Pancreas (tissue), 10 donors: ENCODE results near the gene GRID1. TPM values are rescaled to one million over a fixed set of nuclear protein-coding genes. Genes with fewer than 3 reads are reported as not detected.

Experiments used
- ATAC-seq, 4 donors: fragments of 200-7000 bp; cut with Tn5 transposase; one replicate each; pipeline versions ENCODE4 v1.8.0 to v1.9.1; 2020; ENCODE audit warnings: mild to moderate bottlenecking in 4 of 4, moderate library complexity in 4 of 4
- DNase-seq, 6 donors: peaks; one replicate each; pipeline ENCODE4 v3.0.0-alpha.2; 2020
- FAIRE-seq: peaks from 2 replicates; lab custom pipeline; 2012; peaks lifted over from hg19 to GRCh38; lab: Jason Lieb, UNC
- H3K27ac ChIP-seq, 4 donors: fragments of 200-600 bp; sonication (generic); 1 replicate in 3 of 4; 2 replicates in 1 of 4; pipeline versions ENCODE4 v1.5.0 to v1.8.0; 2020
- H3K27me3 ChIP-seq, 4 donors: fragments of 200-600 bp; one replicate each; pipeline ENCODE4 v1.8.0; 2021
- H3K36me3 ChIP-seq, 3 donors: fragments of 200-600 bp; sonication (generic) in 1 of 3; one replicate each; pipeline versions ENCODE4 v1.5.0 to v1.8.0; 2020 to 2021
- H3K4me1 ChIP-seq, 3 donors: fragments of 200-600 bp; one replicate each; pipeline ENCODE4 v1.8.0; 2021
- H3K4me3 ChIP-seq, 4 donors: fragments of 200-600 bp; sonication (generic) in 2 of 4; one replicate each; pipeline versions ENCODE4 v1.5.0 to v1.8.0; 2020 to 2021
- H3K9me3 ChIP-seq, 4 donors: fragments of 200-600 bp; one replicate each; pipeline ENCODE4 v1.8.0; 2021
- CTCF ChIP-seq, 4 donors: fragments of 200-600 bp; sonication (generic) in 3 of 4; IDR thresholded peaks; one replicate each; pipeline versions ENCODE4 v1.5.0 to v1.8.0; 2021; ENCODE audit warnings: antibody characterized with exemption in 4 of 4
- WGBS, 2 donors: extraction: QIAGEN DNeasy Blood & Tissue Kit; methylation state at CpG; one replicate each; pipeline ENCODE4 v1.1.7; 2013; 5-methylcytosine and 5-hydroxymethylcytosine counted together
- intact Hi-C, 3 donors: fragments of 100-400 bp; cut with DNase I; formaldehyde crosslinking; loops; one replicate each; pipeline versions ENCODE4 v1.11.1 to v1.14.2; 2022
- polyA plus RNA-seq, 2 donors: library from polyadenylated mRNA; stranded (reverse); fragments of 200-250 nt; gene quantifications; one replicate each; pipeline ENCODE4 v1.2.3, GENCODE V29; 2013
- total RNA-seq, 6 donors: library from RNA; stranded (reverse); fragmentation: NEBNext Ultra II Directional in 4 of 6; extraction: Animal tissue kit (Norgen Biotek cat#: 25700) in 4 of 6; gene quantifications; one replicate each; pipeline versions ENCODE4 v1.2.1 to v1.2.4, GENCODE V29; 2021 to 2023
- donor health status: healthy with polysubstance abuse.
- donor health status: DM: no; HTN: no; CAD: no; lungs with moderate emphysema.
- donor health status: DM: no; HTN: no; CAD: no.
- donor health status: control.
- donor health status: control.
- donor health status: Bipolar disorder and iron deficiency.
- donor health status: DM: yes; HTN: yes; CAD: no.
- donor health status: DM: no; HTN: no; CAD: no.
- donor health status: DM: no; HTN: no; CAD: no.
- donor health status: DM: yes; HTN: yes; CAD: no.

The GRID1 gene
- total and polyA plus RNA-seq, 8 donors, result 0.05 to 1.5 (median 0.91) TPM

GRCh38 chr10:85623342-85623741 is 743.3 kb downstream of the GRID1 start:
- DNase-seq (no peak), ATAC-seq (no peak), FAIRE-seq (no peak)
- H3K4me3 ChIP-seq, result no peak overlapping the region
- H3K36me3 ChIP-seq, result no peaks in the 10 kb centered on the region
- intact Hi-C loops, result no loop called here
- no peaks in the 10 kb centered on the region for H3K27me3 ChIP-seq
- 80 to 85% methylated on average over 2 of the region's 2 CpGs for WGBS, 2 donors
- no peak overlapping the region for H3K27ac ChIP-seq
- H3K4me1 ChIP-seq, result no peaks in the 10 kb centered on the region
- TF ChIP-seq CTCF (IDR thresholded peaks at IDR 0.05), result no peak
- no peaks in the 10 kb centered on the region for H3K9me3 ChIP-seq

DNA sequence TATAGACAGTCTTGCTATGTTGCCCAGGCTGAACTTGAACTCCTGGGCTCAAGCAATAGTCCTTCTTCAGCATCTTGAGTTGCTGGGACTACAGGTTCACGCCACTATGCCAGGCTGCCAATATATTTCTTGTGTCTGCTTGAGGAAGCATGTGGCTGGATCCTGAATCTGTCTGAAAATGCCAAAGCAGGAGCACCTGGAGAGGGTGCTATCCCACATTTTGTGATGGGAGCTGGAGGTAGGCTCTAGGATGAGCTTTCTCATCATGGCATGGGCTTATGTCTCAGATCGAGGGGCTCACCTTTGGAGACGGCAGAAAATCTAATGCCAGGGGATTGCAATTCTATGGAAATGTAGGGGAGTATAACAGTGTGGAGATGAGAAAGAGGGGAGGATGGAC is 744.2 kb downstream of the GRID1 start:
- no peak for TF ChIP-seq CTCF (IDR thresholded peaks at IDR 0.05)
- Histone ChIP-seq H3K36me3 (no peaks in the 10 kb centered on the region), H3K4me3 (no peak overlapping the region), H3K27ac (no peak overlapping the region), H3K27me3 (no peaks in the 10 kb centered on the region), H3K9me3 (no peaks in the 10 kb centered on the region), H3K4me1 (no peaks in the 10 kb centered on the region)
- ATAC-seq (no peak), FAIRE-seq (no peak), DNase-seq (no peak)
- intact Hi-C loops, result no loop called here
- 95 to 96% methylated on average over 3 of the region's 3 CpGs for WGBS, 2 donors

DNA sequence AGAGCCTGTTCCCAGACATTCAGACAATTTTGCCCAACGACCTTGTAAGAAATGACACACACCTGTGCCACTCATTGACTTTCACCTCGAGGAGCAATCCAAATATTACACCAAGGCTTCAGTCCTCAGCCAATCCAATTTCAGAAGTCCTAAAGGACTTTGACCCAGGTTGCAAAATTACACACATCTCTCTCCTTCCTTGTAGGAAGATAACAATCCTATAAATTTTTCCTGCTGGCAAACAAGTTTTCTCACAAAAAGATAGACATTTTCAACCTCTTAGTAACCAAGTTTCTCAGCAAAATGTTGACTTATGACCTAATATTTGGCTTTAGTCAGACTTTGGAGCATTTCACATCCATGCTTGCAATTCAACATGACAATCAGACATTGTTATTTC is 745.0 kb downstream of the GRID1 start:
- ATAC-seq, result peak; percentile 82 to 92 (median 87)
- TF ChIP-seq CTCF (IDR thresholded peaks at IDR 0.05), result no peak
- Histone ChIP-seq H3K36me3 (no peaks in the 10 kb centered on the region), H3K4me3 (no peak overlapping the region), H3K9me3 (no peaks in the 10 kb centered on the region), H3K27ac (peak overlapping the region in 1 of 4 donors; percentile 24), H3K4me1 (no peaks in the 10 kb centered on the region), H3K27me3 (no peaks in the 10 kb centered on the region)
- 5 to 8% methylated on average over 2 of the region's 2 CpGs for WGBS, 2 donors
- DNase-seq, result no peak
- intact Hi-C loops, result no loop called here
- no peak for FAIRE-seq

DNA sequence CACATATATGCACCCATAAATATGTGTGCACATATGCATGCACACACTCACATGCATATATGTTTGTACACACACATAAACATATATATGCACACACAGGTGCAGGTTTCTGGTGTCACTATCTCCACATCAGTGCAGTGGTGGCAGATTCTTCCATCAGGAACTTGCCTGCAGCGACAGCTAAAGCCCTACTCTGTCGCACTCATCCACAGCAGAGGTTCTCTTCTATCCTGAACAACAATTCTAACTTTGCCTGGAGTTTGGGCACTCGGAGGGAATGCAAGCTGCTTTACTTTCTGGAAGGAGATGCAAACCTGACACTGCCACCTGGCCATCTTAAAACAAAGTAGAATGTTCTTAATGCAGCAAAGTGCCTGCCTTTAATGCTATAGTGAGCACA is 745.8 kb downstream of the GRID1 start:
- Histone ChIP-seq H3K4me1 (no peaks in the 10 kb centered on the region), H3K4me3 (no peak overlapping the region), H3K9me3 (no peaks in the 10 kb centered on the region), H3K27ac (peak overlapping the region in 1 of 4 donors; percentile 24), H3K36me3 (no peaks in the 10 kb centered on the region), H3K27me3 (no peaks in the 10 kb centered on the region)
- intact Hi-C loops, result no loop called here
- TF ChIP-seq CTCF (IDR thresholded peaks at IDR 0.05), result no peak
- ATAC-seq (no peak), FAIRE-seq (no peak), DNase-seq (no peak)
- WGBS, 2 donors, result 91 to 98% methylated on average over 3 of the region's 3 CpGs

- FAIRE-seq, result no peak
Observed at GRCh38 chr10:85619832-85620231, 746.8 kb downstream of the GRID1 start.

More at GRCh38 chr10:85619832-85620231, 746.8 kb downstream of the GRID1 start:
- H3K36me3 ChIP-seq, result no peaks in the 10 kb centered on the region
- DNase-seq (no peak), ATAC-seq (no peak)
- no peak for TF ChIP-seq CTCF (IDR thresholded peaks at IDR 0.05)
- intact Hi-C loops, result no loop called here
- H3K4me3 ChIP-seq, result no peak overlapping the region
- no peaks in the 10 kb centered on the region for H3K4me1 ChIP-seq
- WGBS, 2 donors, result 95 to 97% methylated on average over 9 of the region's 9 CpGs
- no peaks in the 10 kb centered on the region for H3K27me3 ChIP-seq
- H3K9me3 ChIP-seq, result no peaks in the 10 kb centered on the region
- no peak overlapping the region for H3K27ac ChIP-seq
